GM04503 (cell line): ENCODE data around the gene TNIK.
"Not testable (repeated sequence)": the region's sequence is repeated elsewhere in the genome, so short reads cannot be mapped to it uniquely, and the experiment has no call there.

Experiments used
- DNase-seq: peaks from one replicate; pipeline ENCODE4 v3.0.0-alpha.2; 2012; ENCODE audit warnings: low read depth

TNIK gene

GRCh38 chr3:171254315-171254714, 205.9 kb downstream of the TNIK start:
- no peak for DNase-seq

GRCh38 chr3:171251835-171252234, 208.4 kb downstream of the TNIK start:
- DNase-seq = no peak

- DNase-seq = no peak
Measured at GRCh38 chr3:171250444-171250843, 209.8 kb downstream of the TNIK start.

GRCh38 chr3:171249245-171249644, 211.0 kb downstream of the TNIK start:
- DNase-seq = no peak

GRCh38 chr3:171248426-171249111, 211.6 kb downstream of the TNIK start:
- DNase-seq = no peak

- no peak for DNase-seq
Measured at GRCh38 chr3:171245796-171246765, 214.1 kb downstream of the TNIK start.

GRCh38 chr3:171242951-171243350, 217.3 kb downstream of the TNIK start:
- no peak for DNase-seq

- DNase-seq = no peak
Measured at GRCh38 chr3:171242170-171242569, 218.0 kb downstream of the TNIK start.

- DNase-seq = not testable (repeated sequence)
Measured at GRCh38 chr3:171241655-171242054, 218.6 kb downstream of the TNIK start.

- DNase-seq = no peak
Measured at GRCh38 chr3:171240504-171240835, 219.7 kb downstream of the TNIK start.

GRCh38 chr3:171239757-171240503, 220.3 kb downstream of the TNIK start:
- no peak for DNase-seq

- DNase-seq = no peak
Measured at GRCh38 chr3:171237009-171237385, 223.2 kb downstream of the TNIK start.

- no peak for DNase-seq
Measured at GRCh38 chr3:171236265-171237008, 223.8 kb downstream of the TNIK start.

- no peak for DNase-seq
Measured at GRCh38 chr3:171234298-171235010, 225.8 kb downstream of the TNIK start.

- no peak for DNase-seq
Measured at GRCh38 chr3:171231361-171231760, 228.8 kb downstream of the TNIK start.

GRCh38 chr3:171230865-171231264, 229.3 kb downstream of the TNIK start:
- no peak for DNase-seq

- no peak for DNase-seq
Measured at GRCh38 chr3:171229173-171229572, 231.0 kb downstream of the TNIK start.

- no peak for DNase-seq
Measured at GRCh38 chr3:171228240-171228639, 232.0 kb downstream of the TNIK start.

GRCh38 chr3:171227828-171228227, 232.4 kb downstream of the TNIK start:
- DNase-seq = no peak

- DNase-seq = no peak
Measured at GRCh38 chr3:171227359-171227758, 232.8 kb downstream of the TNIK start.

GRCh38 chr3:171226794-171227193, 233.4 kb downstream of the TNIK start:
- DNase-seq = no peak
